Activated naive CD4-positive, alpha-beta T cell treated with anti-CD3 and anti-CD28 coated beads, Interleukin-2, amount 10 ng/mL, durations not matched to agents 7 days and 5 days (primary cell): ENCODE measurements around the gene BICD2.
A peak's percentile ranks its signal among the peaks of the same experiment; 100 is the strongest.

Source experiments
- CTCF ChIA-PET: fragments of 350-600 bp; sonication (Branson Sonifier 250); formaldehyde crosslinking; loops from one replicate; lab custom pipeline; 2021; ENCODE audit warnings: antibody characterized with exemption; lab: Charles Lee
- DNase-seq: peaks from one replicate; pipeline ENCODE4 v3.0.0-alpha.2; 2020
- H3K27ac Mint-ChIP-seq: one replicate; pipeline ENCODE4 v1.8.0; 2021; ENCODE audit warnings: mild to moderate bottlenecking, moderate library complexity, mixed read lengths
- H3K27me3 Mint-ChIP-seq: one replicate; pipeline ENCODE4 v1.8.0; 2021; ENCODE audit warnings: mild to moderate bottlenecking, mixed read lengths
- H3K36me3 Mint-ChIP-seq: one replicate; pipeline ENCODE4 v1.8.0; 2021; ENCODE audit warnings: mixed read lengths
- H3K4me1 Mint-ChIP-seq: one replicate; pipeline ENCODE4 v1.8.0; 2021; ENCODE audit warnings: mixed read lengths
- H3K4me3 Mint-ChIP-seq: one replicate; pipeline ENCODE4 v1.8.0; 2021; ENCODE audit warnings: mild to moderate bottlenecking, moderate library complexity, mixed read lengths
- H3K9me3 Mint-ChIP-seq: one replicate; pipeline ENCODE4 v1.8.0; 2021; ENCODE audit warnings: mixed read lengths

The BICD2 gene

GRCh38 chr9:92696619-92697018 lies 68.0 kb downstream of the BICD2 start:
- no peak overlapping the region for H3K27ac Mint-ChIP-seq

GRCh38 chr9:92686954-92687353 lies 77.7 kb downstream of the BICD2 start:
- no peak overlapping the region for H3K27ac Mint-ChIP-seq
- no peaks in the 10 kb centered on the region for H3K36me3 Mint-ChIP-seq
- peaks cover 16% of the 10 kb centered on the region for H3K27me3 Mint-ChIP-seq
- DNase-seq: no peak
- H3K4me3 Mint-ChIP-seq: no peak overlapping the region
- CTCF ChIA-PET: no interaction called here
- no peaks in the 10 kb centered on the region for H3K4me1 Mint-ChIP-seq
- H3K9me3 Mint-ChIP-seq: peaks cover 9% of the 10 kb centered on the region

More at GRCh38 chr9:92696619-92697018, 68.0 kb downstream of the BICD2 start:
- H3K36me3 Mint-ChIP-seq: peaks cover 14% of the 10 kb centered on the region
- no peak for DNase-seq
- CTCF ChIA-PET: no interaction called here
- peaks cover 15% of the 10 kb centered on the region for H3K4me1 Mint-ChIP-seq
- H3K9me3 Mint-ChIP-seq: peaks cover 41% of the 10 kb centered on the region
- peaks cover 24% of the 10 kb centered on the region for H3K27me3 Mint-ChIP-seq
- no peak overlapping the region for H3K4me3 Mint-ChIP-seq

- no peaks in the 10 kb centered on the region for H3K36me3 Mint-ChIP-seq
- peaks cover 11% of the 10 kb centered on the region for H3K27me3 Mint-ChIP-seq
- CTCF ChIA-PET: no interaction called here
- no peaks in the 10 kb centered on the region for H3K4me1 Mint-ChIP-seq
- H3K9me3 Mint-ChIP-seq: peaks cover 1% of the 10 kb centered on the region
- DNase-seq: no peak
- no peak overlapping the region for H3K27ac Mint-ChIP-seq
- no peak overlapping the region for H3K4me3 Mint-ChIP-seq
Observed at GRCh38 chr9:92685022-92685421, 79.6 kb downstream of the BICD2 start.

- peaks cover under 1% of the 10 kb centered on the region for H3K4me1 Mint-ChIP-seq
- H3K27ac Mint-ChIP-seq: peak overlapping the region; percentile 45
- no peaks in the 10 kb centered on the region for H3K9me3 Mint-ChIP-seq
- no peaks in the 10 kb centered on the region for H3K36me3 Mint-ChIP-seq
- no peak for DNase-seq
- no peak overlapping the region for H3K4me3 Mint-ChIP-seq
- CTCF ChIA-PET: no interaction called here
- no peaks in the 10 kb centered on the region for H3K27me3 Mint-ChIP-seq
Observed at GRCh38 chr9:92682269-92682668, 82.4 kb downstream of the BICD2 start.

GRCh38 chr9:92680166-92681119 lies 84.2 kb downstream of the BICD2 start:
- CTCF ChIA-PET: no interaction called here
- no peak overlapping the region for H3K4me3 Mint-ChIP-seq
- H3K27ac Mint-ChIP-seq: no peak overlapping the region
- H3K36me3 Mint-ChIP-seq: no peaks in the 10 kb centered on the region
- DNase-seq: no peak
- H3K9me3 Mint-ChIP-seq: no peaks in the 10 kb centered on the region
- H3K27me3 Mint-ChIP-seq: no peaks in the 10 kb centered on the region
- H3K4me1 Mint-ChIP-seq: peaks cover 4% of the 10 kb centered on the region

GRCh38 chr9:92679413-92680165 lies 85.0 kb downstream of the BICD2 start:
- CTCF ChIA-PET: no interaction called here
- H3K4me3 Mint-ChIP-seq: no peak overlapping the region

GRCh38 chr9:92671323-92671722 lies 93.3 kb downstream of the BICD2 start:
- Mint-ChIP-seq H3K27me3 (no peaks in the 10 kb centered on the region), H3K27ac (peak overlapping the region; percentile 95), H3K9me3 (no peaks in the 10 kb centered on the region), H3K4me3 (peak overlapping the region; percentile 94), H3K4me1 (peaks cover 39% of the 10 kb centered on the region), H3K36me3 (peaks cover 17% of the 10 kb centered on the region)
- CTCF ChIA-PET: interaction anchor here (2.0 kb wide), 1 partner anchor 41 kb away, joined by 6 read pairs; no protein-coding TSS in a partner anchor
- no peak for DNase-seq

More at GRCh38 chr9:92679413-92680165, 85.0 kb downstream of the BICD2 start:
- H3K36me3 Mint-ChIP-seq: no peaks in the 10 kb centered on the region
- H3K27me3 Mint-ChIP-seq: no peaks in the 10 kb centered on the region
- DNase-seq: no peak
- H3K4me1 Mint-ChIP-seq: peaks cover 4% of the 10 kb centered on the region
- H3K27ac Mint-ChIP-seq: no peak overlapping the region
- H3K9me3 Mint-ChIP-seq: no peaks in the 10 kb centered on the region

GRCh38 chr9:92669890-92670708 lies 94.5 kb downstream of the BICD2 start, which contains the start of gene IPPK:
Gene IPPK (minus strand): TSS chr9:92670131. CDS start chr9:92669988, 143 bp downstream.
- H3K4me1 Mint-ChIP-seq: peaks cover 47% of the 10 kb centered on the region
- peak; percentile 98 for DNase-seq
- CTCF ChIA-PET: interaction anchor here (2.0 kb wide), 1 partner anchor 43 kb away, joined by 6 read pairs; no protein-coding TSS in a partner anchor
- peaks cover 20% of the 10 kb centered on the region for H3K36me3 Mint-ChIP-seq
- H3K27ac Mint-ChIP-seq: peak within 1 kb of the TSS; percentile 95
- H3K9me3 Mint-ChIP-seq: no peaks in the 10 kb centered on the region
- H3K27me3 Mint-ChIP-seq: no peaks in the 10 kb centered on the region
- peak within 1 kb of the TSS; percentile 94 for H3K4me3 Mint-ChIP-seq

- Mint-ChIP-seq H3K36me3 (peaks cover 24% of the 10 kb centered on the region), H3K27me3 (no peaks in the 10 kb centered on the region)
- CTCF ChIA-PET: no interaction called here
Observed at GRCh38 chr9:92669527-92669889, 95.1 kb downstream of the BICD2 start.

GRCh38 chr9:92668746-92669526 lies 95.7 kb downstream of the BICD2 start:
- H3K9me3 Mint-ChIP-seq: no peaks in the 10 kb centered on the region
- peaks cover 24% of the 10 kb centered on the region for H3K36me3 Mint-ChIP-seq
- CTCF ChIA-PET: no interaction called here
- peaks cover 53% of the 10 kb centered on the region for H3K4me1 Mint-ChIP-seq
- H3K4me3 Mint-ChIP-seq: peak overlapping the region; percentile 94
- H3K27me3 Mint-ChIP-seq: no peaks in the 10 kb centered on the region
- H3K27ac Mint-ChIP-seq: peak overlapping the region; percentile 79
- peak; percentile 61 for DNase-seq

More at GRCh38 chr9:92669527-92669889, 95.1 kb downstream of the BICD2 start:
- DNase-seq: peak; percentile 52
- H3K4me1 Mint-ChIP-seq: peaks cover 53% of the 10 kb centered on the region
- H3K27ac Mint-ChIP-seq: peak overlapping the region; percentile 79
- no peaks in the 10 kb centered on the region for H3K9me3 Mint-ChIP-seq
- peak overlapping the region; percentile 94 for H3K4me3 Mint-ChIP-seq

GRCh38 chr9:92666912-92667532 lies 97.6 kb downstream of the BICD2 start:
- no peak overlapping the region for H3K4me3 Mint-ChIP-seq
- CTCF ChIA-PET: no interaction called here
- H3K4me1 Mint-ChIP-seq: peaks cover 54% of the 10 kb centered on the region
- H3K27ac Mint-ChIP-seq: no peak overlapping the region
- H3K36me3 Mint-ChIP-seq: peaks cover 19% of the 10 kb centered on the region
- no peaks in the 10 kb centered on the region for H3K9me3 Mint-ChIP-seq
- DNase-seq: no peak
- no peaks in the 10 kb centered on the region for H3K27me3 Mint-ChIP-seq

GRCh38 chr9:92666236-92666635 lies 98.4 kb downstream of the BICD2 start:
- Mint-ChIP-seq H3K27me3 (no peaks in the 10 kb centered on the region), H3K36me3 (peaks cover 19% of the 10 kb centered on the region), H3K9me3 (no peaks in the 10 kb centered on the region), H3K4me3 (no peak overlapping the region), H3K27ac (peak overlapping the region; percentile 34), H3K4me1 (peaks cover 52% of the 10 kb centered on the region)
- no peak for DNase-seq
- CTCF ChIA-PET: no interaction called here

GRCh38 chr9:92665836-92666235 lies 98.8 kb downstream of the BICD2 start:
- peaks cover 19% of the 10 kb centered on the region for H3K36me3 Mint-ChIP-seq
- H3K4me1 Mint-ChIP-seq: peaks cover 50% of the 10 kb centered on the region
- no peaks in the 10 kb centered on the region for H3K9me3 Mint-ChIP-seq
- H3K27ac Mint-ChIP-seq: peak overlapping the region; percentile 34
- H3K27me3 Mint-ChIP-seq: no peaks in the 10 kb centered on the region
- no peak overlapping the region for H3K4me3 Mint-ChIP-seq
- CTCF ChIA-PET: no interaction called here
- no peak for DNase-seq
